Psoas muscle (tissue), 8 donors: Measurements from ENCODE around the gene ATP9A. TPM values are rescaled to one million over a fixed set of nuclear protein-coding genes. Genes with fewer than 3 reads are reported as not detected.

ENCODE experiments used
- ATAC-seq, 4 donors: fragments of 200-7000 bp; cut with Tn5 transposase; one replicate each; pipeline ENCODE4 v1.9.1; 2020; ENCODE audit warnings: moderate library complexity in 3 of 4, mild to moderate bottlenecking in 2 of 4
- DNase-seq, 2 donors: peaks; one replicate each; pipeline ENCODE4 v3.0.0-alpha.2; 2020
- H3K27ac ChIP-seq: fragments of 200-600 bp; one replicate; pipeline ENCODE4 v1.8.0; 2022
- H3K27me3 ChIP-seq, 3 donors: fragments of 200-600 bp in 1 of 3; one replicate each; pipeline versions ENCODE4 v1.6.1 to v1.8.0; 2013 to 2022; ENCODE audit warnings: low read length in 2 of 3, mild to moderate bottlenecking in 2 of 3, moderate library complexity in 1 of 3; ENCODE audit not compliant: insufficient read depth in 3 of 3
- H3K36me3 ChIP-seq, 2 donors: fragments of 200-600 bp in 1 of 2; one replicate each; pipeline versions ENCODE4 v1.6.1 to v1.8.0; 2013 to 2022; ENCODE audit warnings: low read depth in 1 of 2, mild to moderate bottlenecking in 1 of 2, moderate library complexity in 1 of 2; ENCODE audit not compliant: insufficient read depth in 1 of 2
- H3K4me1 ChIP-seq: fragments of 200-600 bp; one replicate; pipeline ENCODE4 v1.8.0; 2022
- H3K4me3 ChIP-seq: fragments of 200-600 bp; one replicate; pipeline ENCODE4 v1.8.0; 2022; ENCODE audit warnings: mild to moderate bottlenecking
- H3K9me3 ChIP-seq: fragments of 200-600 bp; one replicate; pipeline ENCODE4 v1.8.0; 2022
- CTCF ChIP-seq: fragments of 200-600 bp; IDR thresholded peaks from one replicate; pipeline ENCODE4 v1.8.0; 2022; ENCODE audit warnings: antibody characterized with exemption
- WGBS, 3 donors: extraction: QIAGEN DNeasy Blood & Tissue Kit; methylation state at CpG; one replicate each; pipeline versions ENCODE4 v1.1.6 to v1.1.7; 2013; 5-methylcytosine and 5-hydroxymethylcytosine counted together
- intact Hi-C, 2 donors: fragments of 100-400 bp; cut with DNase I; formaldehyde crosslinking; loops; one replicate each; pipeline versions ENCODE4 v1.11.0 to v1.14.2; 2022
- polyA plus RNA-seq, 3 donors: library from polyadenylated mRNA; stranded (reverse); fragments of 200-250 nt; gene quantifications; one replicate each; pipeline ENCODE4 v1.2.3, GENCODE V29; 2013
- total RNA-seq, 4 donors: library from RNA; stranded (reverse); fragmentation: NEBNext Ultra II Directional in 2 of 4; extraction: Animal tissue kit (Norgen Biotek cat#: 25700) in 2 of 4; gene quantifications; one replicate each; pipeline versions ENCODE4 v1.2.1 to v1.2.4, GENCODE V29; 2021 to 2023
- donor health status: healthy with polysubstance abuse.
- donor health status: DM: no; HTN: no; CAD: no; lungs with moderate emphysema.
- donor health status: Bipolar disorder and iron deficiency.
- donor health status: healthy.
- donor health status: DM: yes; HTN: yes; CAD: no.
- donor health status: DM: no; HTN: no; CAD: no.
- donor health status: DM: no; HTN: no; CAD: no.
- donor health status: DM: yes; HTN: yes; CAD: no.

The ATP9A gene
- total and polyA plus RNA-seq, 7 donors, result 1.8 to 42.3 (median 17.2) TPM

- intact Hi-C loops, result no loop called here
- Histone ChIP-seq H3K36me3 (no peaks in the 10 kb centered on the region), H3K4me1 (peaks cover 24% of the 10 kb centered on the region), H3K27ac (no peak overlapping the region), H3K4me3 (no peak overlapping the region), H3K9me3 (no peaks in the 10 kb centered on the region), H3K27me3 (no peaks in the 10 kb centered on the region)
- peak in 3 of 4 donors; percentile 13 to 54 (median 51) for ATAC-seq
- DNase-seq, result peak; percentile 57 to 64
- TF ChIP-seq CTCF, result no peak
- 38 to 51% (median 41%) methylated on average over 15 of the region's 15 CpGs for WGBS, 3 donors
Measured at GRCh38 chr20:51563486-51564332, 204.5 kb downstream of the ATP9A start.

- no peaks in the 10 kb centered on the region for H3K36me3 ChIP-seq
- DNase-seq (no peak), ATAC-seq (peak in 2 of 4 donors; percentile 2 to 6)
- H3K4me1 ChIP-seq, result peaks cover 24% of the 10 kb centered on the region
- no peaks in the 10 kb centered on the region for H3K27me3 ChIP-seq
- H3K27ac ChIP-seq, result no peak overlapping the region
- no peaks in the 10 kb centered on the region for H3K9me3 ChIP-seq
- intact Hi-C loops, result no loop called here
- 1 to 9% (median 2%) methylated on average over 9 of the region's 9 CpGs for WGBS, 3 donors
- peak overlapping the region; percentile 67 for H3K4me3 ChIP-seq
- no peak for TF ChIP-seq CTCF
Measured at GRCh38 chr20:51563174-51563485, 205.1 kb downstream of the ATP9A start.

DNA sequence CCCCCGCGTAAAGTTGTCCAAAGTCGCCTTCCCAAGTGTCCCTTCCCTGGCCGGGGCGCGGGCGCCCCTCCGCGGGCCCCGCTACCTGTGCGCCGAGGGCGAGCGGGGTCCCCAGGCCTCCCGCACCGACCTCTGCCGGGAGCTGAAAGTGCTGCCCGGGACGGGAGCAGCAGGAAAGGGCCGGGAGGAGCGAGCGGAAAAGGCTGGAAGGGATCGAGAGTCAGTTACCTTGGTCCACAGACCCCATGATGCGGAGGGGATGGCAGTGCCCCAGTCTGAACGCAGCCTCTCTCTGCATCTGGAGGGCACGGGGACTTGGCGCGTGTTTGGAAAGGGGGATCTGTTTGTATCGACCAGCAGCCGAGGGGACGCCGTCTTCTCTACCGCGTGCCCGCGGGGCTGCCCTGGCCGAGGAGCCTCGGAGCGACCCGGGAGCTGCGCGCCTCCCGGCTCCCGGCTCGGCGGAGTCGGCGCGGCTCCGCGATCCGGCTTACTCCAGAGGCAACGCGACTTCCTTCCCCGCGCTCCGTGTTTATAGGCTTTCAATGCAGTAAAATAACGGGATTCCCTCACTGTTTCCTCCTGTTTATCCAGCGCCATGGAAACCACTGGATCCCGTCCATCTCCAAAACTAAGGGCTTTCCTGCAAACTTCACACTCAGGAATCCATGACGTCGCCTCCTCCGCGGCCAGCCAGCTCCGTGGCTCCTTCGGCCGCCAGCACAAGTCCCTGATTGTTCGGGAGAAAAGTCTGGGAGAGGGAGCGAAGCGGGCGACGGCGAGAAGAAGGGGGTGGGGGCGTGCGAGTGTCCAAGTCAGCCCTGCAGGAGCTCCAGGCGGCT lies 205.6 kb downstream of the ATP9A start:
- DNase-seq, result peak; percentile 75 to 82
- 0 to 1% (median 1%) methylated on average over 64 to 76 of the region's 76 CpGs for WGBS, 3 donors
- H3K36me3 ChIP-seq, result no peaks in the 10 kb centered on the region
- ATAC-seq, result peak; percentile 58 to 78 (median 68)
- peaks cover 24% of the 10 kb centered on the region for H3K4me1 ChIP-seq
- H3K27me3 ChIP-seq, result no peaks in the 10 kb centered on the region
- intact Hi-C loops, result no loop called here
- no peak for TF ChIP-seq CTCF
- peak overlapping the region; percentile 67 for H3K4me3 ChIP-seq
- H3K9me3 ChIP-seq, result no peaks in the 10 kb centered on the region
- peak overlapping the region; percentile 63 for H3K27ac ChIP-seq

DNA sequence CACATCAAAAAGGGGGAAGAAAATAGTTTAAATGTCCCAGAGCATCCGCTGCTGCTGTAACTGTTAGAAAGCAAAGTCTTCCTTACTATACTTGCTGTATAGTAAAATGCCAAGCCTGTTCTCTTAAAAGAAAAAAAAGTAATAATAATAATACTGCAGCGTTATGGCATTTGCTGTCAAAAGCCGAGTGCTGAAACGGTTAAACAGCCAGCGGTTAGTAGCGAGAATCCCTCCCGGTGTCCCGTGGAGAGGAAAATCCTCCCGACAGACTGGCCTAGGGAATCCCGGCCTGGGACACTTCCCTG lies 206.2 kb downstream of the ATP9A start:
- ATAC-seq, result no peak
- Histone ChIP-seq H3K9me3 (no peaks in the 10 kb centered on the region), H3K4me3 (peak overlapping the region; percentile 67), H3K4me1 (peaks cover 24% of the 10 kb centered on the region), H3K27ac (peak overlapping the region; percentile 63), H3K27me3 (no peaks in the 10 kb centered on the region), H3K36me3 (no peaks in the 10 kb centered on the region)
- TF ChIP-seq CTCF, result no peak
- WGBS, 3 donors, result 0 to 4% (median 0%) methylated on average over 10 of the region's 10 CpGs
- no peak for DNase-seq
- intact Hi-C loops, result no loop called here
